Activated T-helper 1 cell treated with anti-CD3 and anti-CD28 coated beads, Interleukin-12 subunit alpha, Interleukin-12 subunit beta, Interleukin-2, Interleukin-4 antibody, amounts not matched to agents 30 ng/mL and 10 ng/mL and 1 ng/mL, durations not matched to agents 14 hours and 24 hours and 36 hours (primary cell): ENCODE data around the gene FAHD1. TPM values are rescaled to one million over a fixed set of nuclear protein-coding genes. Genes with fewer than 3 reads are reported as not detected.

Source experiments
- DNase-seq: peaks from one replicate; pipeline ENCODE4 v3.0.0; 2021; ENCODE audit warnings: low spot score
- H3K27ac Mint-ChIP-seq: one replicate; pipeline ENCODE4 v1.8.0; 2021; ENCODE audit warnings: mild to moderate bottlenecking, mixed read lengths
- H3K27me3 Mint-ChIP-seq: one replicate; pipeline ENCODE4 v1.8.0; 2022; ENCODE audit warnings: mild to moderate bottlenecking, moderate library complexity, mixed read lengths; ENCODE audit not compliant: insufficient read depth
- H3K36me3 Mint-ChIP-seq: one replicate; pipeline ENCODE4 v1.8.0; 2021; ENCODE audit warnings: low read depth, mixed read lengths
- H3K4me1 Mint-ChIP-seq: one replicate; pipeline ENCODE4 v1.8.0; 2021; ENCODE audit warnings: low read depth, mixed read lengths
- H3K4me3 Mint-ChIP-seq: one replicate; pipeline ENCODE4 v1.8.0; 2021; ENCODE audit warnings: mild to moderate bottlenecking, moderate library complexity, mixed read lengths
- H3K9me3 Mint-ChIP-seq: one replicate; pipeline ENCODE4 v1.8.0; 2021; ENCODE audit warnings: mixed read lengths
- intact Hi-C: fragments of 100-400 bp; cut with micrococcal nuclease; formaldehyde crosslinking; loops from one replicate; pipeline ENCODE4 v1.15.1; 2024
- total RNA-seq: library from RNA; stranded (reverse); gene quantifications from 2 replicates; pipeline ENCODE4 v1.2.3, GENCODE V29; 2022

Gene FAHD1
- 19.4 and 20.2 TPM in 2 replicates for total RNA-seq

GRCh38 chr16:1826691-1827573 is at the start of gene FAHD1, which contains the start of gene HAGH:
TSS of gene FAHD1 (plus strand) at chr16:1827206. CDS start at chr16:1827239, 33 bp downstream.
TSS of gene HAGH (minus strand) at chr16:1826825. CDS start at chr16:1826787, 38 bp downstream.
- Mint-ChIP-seq H3K4me3 (peak within 1 kb of the TSS; percentile 92), H3K9me3 (no peaks in the 10 kb centered on the region), H3K36me3 (peaks cover 4% of the 10 kb centered on the region), H3K27me3 (no peaks in the 10 kb centered on the region), H3K27ac (peak within 1 kb of the TSS; percentile 85), H3K4me1 (peaks cover 26% of the 10 kb centered on the region)
- intact Hi-C loops = loop anchor here (1.0 to 2.0 kb wide), 7 partner anchors 28 to 215 kb away; partner anchors contain the start of genes CRAMP1, IFT140, MRPS34 and MSRB1
- peak; percentile 91 for DNase-seq

- Mint-ChIP-seq H3K27ac (no peak overlapping the region), H3K4me1 (no peaks in the 10 kb centered on the region), H3K4me3 (no peak overlapping the region), H3K9me3 (no peaks in the 10 kb centered on the region), H3K27me3 (no peaks in the 10 kb centered on the region), H3K36me3 (no peaks in the 10 kb centered on the region)
- DNase-seq = no peak
- intact Hi-C loops = no loop called here
Observed at GRCh38 chr16:1777375-1778199, 49.4 kb upstream of the FAHD1 start.

GRCh38 chr16:1778200-1779179 is 48.5 kb upstream of the FAHD1 start:
- Mint-ChIP-seq H3K27me3 (no peaks in the 10 kb centered on the region), H3K9me3 (no peaks in the 10 kb centered on the region), H3K36me3 (peaks cover 3% of the 10 kb centered on the region), H3K4me3 (no peak overlapping the region), H3K4me1 (no peaks in the 10 kb centered on the region), H3K27ac (no peak overlapping the region)
- no peak for DNase-seq
- intact Hi-C loops = no loop called here

GRCh38 chr16:1779234-1779701 is 47.7 kb upstream of the FAHD1 start:
- DNase-seq = no peak
- H3K4me3 Mint-ChIP-seq = no peak overlapping the region
- H3K9me3 Mint-ChIP-seq = no peaks in the 10 kb centered on the region
- no peaks in the 10 kb centered on the region for H3K4me1 Mint-ChIP-seq
- intact Hi-C loops = no loop called here
- H3K27ac Mint-ChIP-seq = no peak overlapping the region
- no peaks in the 10 kb centered on the region for H3K27me3 Mint-ChIP-seq
- peaks cover 3% of the 10 kb centered on the region for H3K36me3 Mint-ChIP-seq

GRCh38 chr16:1779741-1780676 is 47.0 kb upstream of the FAHD1 start:
- intact Hi-C loops = loop anchor here (5.0 to 10.0 kb wide), 2 partner anchors 147 to 755 kb away; partner anchors contain the start of genes CEMP1 and PDPK1
- H3K36me3 Mint-ChIP-seq = peaks cover 3% of the 10 kb centered on the region
- H3K4me3 Mint-ChIP-seq = peak overlapping the region; percentile 85
- H3K27ac Mint-ChIP-seq = no peak overlapping the region
- H3K4me1 Mint-ChIP-seq = no peaks in the 10 kb centered on the region
- no peaks in the 10 kb centered on the region for H3K27me3 Mint-ChIP-seq
- DNase-seq = no peak
- H3K9me3 Mint-ChIP-seq = no peaks in the 10 kb centered on the region

GRCh38 chr16:1780677-1781072 is 46.3 kb upstream of the FAHD1 start:
- Mint-ChIP-seq H3K27ac (no peak overlapping the region), H3K27me3 (no peaks in the 10 kb centered on the region), H3K9me3 (no peaks in the 10 kb centered on the region), H3K4me1 (no peaks in the 10 kb centered on the region), H3K4me3 (peak overlapping the region; percentile 85), H3K36me3 (peaks cover 3% of the 10 kb centered on the region)
- intact Hi-C loops = loop anchor here (5.0 to 10.0 kb wide), 2 partner anchors 147 to 754 kb away; partner anchors contain the start of genes CEMP1 and PDPK1
- no peak for DNase-seq

GRCh38 chr16:1781254-1781653 is 45.8 kb upstream of the FAHD1 start:
- peak overlapping the region; percentile 40 for H3K27ac Mint-ChIP-seq
- H3K4me3 Mint-ChIP-seq = peak overlapping the region; percentile 85
- DNase-seq = no peak
- no peaks in the 10 kb centered on the region for H3K27me3 Mint-ChIP-seq
- H3K4me1 Mint-ChIP-seq = no peaks in the 10 kb centered on the region
- H3K9me3 Mint-ChIP-seq = no peaks in the 10 kb centered on the region
- H3K36me3 Mint-ChIP-seq = peaks cover 3% of the 10 kb centered on the region
- intact Hi-C loops = loop anchor here (5.0 to 10.0 kb wide), 2 partner anchors 146 to 754 kb away; partner anchors contain the start of genes CEMP1 and PDPK1

GRCh38 chr16:1781758-1782407 is 45.1 kb upstream of the FAHD1 start:
- intact Hi-C loops = loop anchor here (1.0 to 10.0 kb wide), 10 partner anchors 9 to 753 kb away; partner anchors contain the start of genes CEMP1, E4F1, FAHD1 and MAPK8IP3
- Mint-ChIP-seq H3K4me1 (no peaks in the 10 kb centered on the region), H3K27ac (peak overlapping the region; percentile 40), H3K4me3 (peak overlapping the region; percentile 85), H3K27me3 (no peaks in the 10 kb centered on the region), H3K9me3 (no peaks in the 10 kb centered on the region), H3K36me3 (peaks cover 3% of the 10 kb centered on the region)
- DNase-seq = no peak

- Mint-ChIP-seq H3K9me3 (no peaks in the 10 kb centered on the region), H3K36me3 (peaks cover 3% of the 10 kb centered on the region), H3K27ac (peak within 1 kb of the TSS; percentile 81), H3K4me1 (no peaks in the 10 kb centered on the region), H3K27me3 (no peaks in the 10 kb centered on the region), H3K4me3 (peak within 1 kb of the TSS; percentile 93)
- intact Hi-C loops = loop anchor here (1.0 to 10.0 kb wide), 10 partner anchors 9 to 752 kb away; partner anchors contain the start of genes CEMP1, E4F1, FAHD1 and MAPK8IP3
- DNase-seq = peak; percentile 99
Observed at GRCh38 chr16:1782408-1783264, 44.4 kb upstream of the FAHD1 start, which contains the start of the genes NUBP2 and SPSB3. TSS of gene NUBP2 (plus strand) at chr16:1782960. CDS start at chr16:1783021, 61 bp downstream. TSS of gene SPSB3 (minus strand) at chr16:1782571. CDS start at chr16:1781483, 1,088 bp downstream.
